IMR-90 (cell line): Measurements from ENCODE around the gene NUP205. TPM values are rescaled to one million over a fixed set of nuclear protein-coding genes. Genes with fewer than 3 reads are reported as not detected.

ENCODE experiments used
- ATAC-seq: fragments of 200-7000 bp; cut with Tn5 transposase; 2 replicates; pipeline ENCODE4 v1.9.1; 2020; ENCODE audit warnings: low read depth, mild to moderate bottlenecking, moderate library complexity
- BruUV-seq: library from RNA; stranded (reverse); fragments of 400-500 nt; replicated peaks from 2 replicates; lab custom pipeline; 2021; lab: Mats Ljungman, UMichigan
- CTCF ChIA-PET: fragments of 300-600 bp; formaldehyde crosslinking; extraction: SDS; loops from one replicate; lab custom pipeline; 2021; ENCODE audit warnings: antibody characterized with exemption; lab: Yijun Ruan, JAX
- POLR2A ChIA-PET: fragments of 300-600 bp; sonication (Branson Sonifier 250); formaldehyde crosslinking; loops from one replicate; lab custom pipeline; 2022; ENCODE audit warnings: antibody characterized with exemption; ENCODE audit not compliant: unreplicated experiment; lab: Charles Lee
- DNase-seq: peaks from one replicate; pipeline ENCODE4 v3.0.0; 2013
- H2AFZ ChIP-seq: replicated peaks from 2 replicates; pipeline ENCODE3; 2013; ENCODE audit warnings: low read length, mild to moderate bottlenecking; ENCODE audit not compliant: poor library complexity
- H2AK5ac ChIP-seq: 2 replicates; pipeline ENCODE4 v1.6.1; 2013; ENCODE audit warnings: low read depth, low read length, inconsistent platforms
- H2AK9ac ChIP-seq: replicated peaks from 2 replicates; pipeline ENCODE3; 2013; ENCODE audit warnings: mild to moderate bottlenecking, low read depth, low read length, moderate library complexity; ENCODE audit not compliant: poor library complexity
- H2BK120ac ChIP-seq: 2 replicates; pipeline ENCODE4 v1.6.1; 2013; ENCODE audit warnings: low read depth, low read length, inconsistent platforms
- H2BK15ac ChIP-seq: 3 replicates; pipeline ENCODE4 v1.6.1; 2013; ENCODE audit warnings: low read depth, low read length, inconsistent platforms
- H2BK20ac ChIP-seq: 2 replicates; pipeline ENCODE4 v1.6.1; 2013; ENCODE audit warnings: low read depth, mild to moderate bottlenecking, inconsistent platforms, low read length, moderate library complexity
- H2BK5ac ChIP-seq: 2 replicates; pipeline ENCODE4 v1.6.1; 2013; ENCODE audit warnings: mild to moderate bottlenecking, low read depth, low read length, inconsistent platforms; ENCODE audit not compliant: poor library complexity, severe bottlenecking
- H3K14ac ChIP-seq: replicated peaks from 2 replicates; pipeline ENCODE4 v1.6.1; 2013; ENCODE audit warnings: low read depth, low read length, inconsistent platforms
- H3K18ac ChIP-seq: 2 replicates; pipeline ENCODE4 v1.6.1; 2013; ENCODE audit warnings: low read depth, low read length, control low read depth
- H3K23ac ChIP-seq: 2 replicates; pipeline ENCODE4 v1.6.1; 2013; ENCODE audit warnings: low read depth, low read length, inconsistent platforms
- H3K27ac ChIP-seq: 2 replicates; pipeline ENCODE4 v1.5.1; 2013; ENCODE audit warnings: mild to moderate bottlenecking, control low read depth, low read length; ENCODE audit not compliant: insufficient read depth
- H3K27me3 ChIP-seq: 2 replicates; pipeline ENCODE4 v1.6.1; 2013; ENCODE audit warnings: low read length; ENCODE audit not compliant: control insufficient read depth, insufficient read depth
- H3K36me3 ChIP-seq: 2 replicates; pipeline ENCODE4 v1.6.1; 2013; ENCODE audit warnings: low read length, mixed read lengths; ENCODE audit not compliant: control insufficient read depth, insufficient read depth
- H3K4ac ChIP-seq: 2 replicates; pipeline ENCODE4 v1.6.1; 2013; ENCODE audit warnings: low read depth, low read length, inconsistent platforms
- H3K4me1 ChIP-seq: 2 replicates; pipeline ENCODE4 v1.6.1; 2013; ENCODE audit warnings: low read length, mixed read lengths; ENCODE audit not compliant: control insufficient read depth, insufficient read depth
- H3K4me2 ChIP-seq: 2 replicates; pipeline ENCODE4 v1.6.1; 2013; ENCODE audit warnings: low read depth, mild to moderate bottlenecking, control low read depth, low read length, moderate library complexity
- H3K4me3 ChIP-seq: 2 replicates; pipeline ENCODE4 v1.5.1; 2013; ENCODE audit warnings: low read depth, mild to moderate bottlenecking, control low read depth, low read length, moderate library complexity; ENCODE audit not compliant: insufficient read depth
- H3K56ac ChIP-seq: 2 replicates; pipeline ENCODE4 v1.6.1; 2013; ENCODE audit warnings: low read length, inconsistent platforms; ENCODE audit not compliant: insufficient read depth; ENCODE audit errors: extremely low read depth
- H3K79me1 ChIP-seq, 2 experiments: 2 replicates each; pipeline ENCODE4 v1.6.1; 2013; ENCODE audit warnings: low read length in 2 of 2, inconsistent platforms in 1 of 2, low read depth in 1 of 2
- H3K9ac ChIP-seq: 2 replicates; pipeline ENCODE4 v1.6.1; 2013; ENCODE audit warnings: low read depth, low read length, control low read depth
- H3K9me1 ChIP-seq: 2 replicates; pipeline ENCODE4 v1.6.1; 2013; ENCODE audit warnings: low read length, inconsistent platforms; ENCODE audit not compliant: insufficient read depth
- H3K9me3 ChIP-seq: 2 replicates; pipeline ENCODE4 v1.6.1; 2013; ENCODE audit warnings: low read length; ENCODE audit not compliant: control insufficient read depth, insufficient read depth
- H4K20me1 ChIP-seq: 2 replicates; pipeline ENCODE4 v1.6.1; 2013; ENCODE audit warnings: low read length, inconsistent platforms; ENCODE audit not compliant: insufficient read depth
- H4K5ac ChIP-seq: 2 replicates; pipeline ENCODE4 v1.6.1; 2013; ENCODE audit warnings: mild to moderate bottlenecking, low read depth, low read length, control low read depth
- H4K8ac ChIP-seq, 2 experiments: 2 replicates each; pipeline ENCODE4 v1.6.1; 2013; ENCODE audit warnings: low read depth in 2 of 2, low read length in 2 of 2, control low read depth in 1 of 2, inconsistent platforms in 1 of 2
- H4K91ac ChIP-seq: 2 replicates; pipeline ENCODE4 v1.6.1; 2013; ENCODE audit warnings: low read depth, low read length, inconsistent platforms; ENCODE audit not compliant: insufficient read depth
- BHLHE40 ChIP-seq: fragments of 150-350 bp; IDR thresholded peaks from 2 replicates; pipeline ENCODE4 v1.6.1; 2016; ENCODE audit warnings: mild to moderate bottlenecking, low read depth, low read length
- FOS ChIP-seq: fragments of 150-350 bp; IDR thresholded peaks from 2 replicates; pipeline ENCODE4 v1.6.1; 2016; ENCODE audit warnings: low read depth, low read length
- POLR2A ChIP-seq: IDR thresholded peaks from 2 replicates; pipeline ENCODE4 v1.6.1; 2012; ENCODE audit warnings: mild to moderate bottlenecking, low read depth, low read length
- WGBS, 2 experiments: methylation state at CpG; one replicate each; pipeline versions ENCODE4 v1.1.5 to v1.1.7; 2013; ENCODE audit warnings: missing lambda C conversion rate in 2 of 2; ENCODE audit not compliant: insufficient read length in 1 of 2; ENCODE audit errors: extremely low coverage in 2 of 2; 5-methylcytosine and 5-hydroxymethylcytosine counted together
- dilution Hi-C: fragments of 300-500 bp; cut with HindIII; formaldehyde crosslinking; loops from one replicate; pipeline ENCODE4 v1.14.3; 2018; ENCODE audit warnings: low sequenced_read_pairs; ENCODE audit not compliant: unreplicated experiment
- in situ Hi-C: fragments of 300-500 bp; cut with MboI; formaldehyde crosslinking; loops from 3 replicates; pipeline ENCODE4 v1.14.3; 2019; ENCODE audit warnings: low sequenced_read_pairs, inconsistent platforms, mixed read lengths
- intact Hi-C: fragments of 100-400 bp; cut with micrococcal nuclease; formaldehyde crosslinking; loops from 2 replicates; pipeline ENCODE4 v1.10.0; 2022
- polyA plus RNA-seq, 3 experiments: library from polyadenylated mRNA; depleted of rRNA; stranded (reverse); fragments of >200 nt; gene quantifications; 2 replicates each; pipeline ENCODE4 v1.2.3, GENCODE V29; 2012; ENCODE audit warnings: low replicate concordance in 1 of 3
- total RNA-seq: library from RNA; depleted of rRNA; stranded (reverse); fragments of >200 nt; gene quantifications from 2 replicates; pipeline ENCODE4 v1.2.3, GENCODE V29; 2012

The NUP205 gene
- total and polyA plus RNA-seq, 2 of the 4 experiments (the other 2 are of a cell fraction): 29.5 to 84.6 TPM

GRCh38 chr7:135673360-135673706 is 115.6 kb downstream of the NUP205 start:
- no peak overlapping the region for H4K91ac ChIP-seq
- no peak overlapping the region for H2BK120ac ChIP-seq
- TF ChIP-seq FOS: 0 out of 2 replicates have a peak, but pooled peaks have one; percentile 37
- TF ChIP-seq POLR2A: no peak
- TF ChIP-seq BHLHE40: peak; percentile 33; the same call in 1 of the 2 replicates
- ATAC-seq (peak; percentile 22), DNase-seq (peak; percentile 84)
- no TSS peak for BruUV-seq
- in situ Hi-C loops: no loop called here
- H2BK20ac ChIP-seq: no peak overlapping the region
- ChIA-PET POLR2A (no interaction called here), CTCF (interaction anchor here (0.9 to 3.7 kb wide), 10 partner anchors 10 to 127 kb away, joined by 3 to 24 read pairs (median 6); partner anchors contain the start of gene STMP1)
- H3K23ac ChIP-seq: no peak overlapping the region
- H4K8ac ChIP-seq: 0 out of 4 replicates have a peak overlapping the region, but pooled peaks of 1 of the 2 experiments have one; percentile 4
- peak overlapping the region; percentile 26; the same call in 1 of the 2 replicates for H3K4ac ChIP-seq
- no peak overlapping the region for H2AK9ac ChIP-seq
- H2BK5ac ChIP-seq: peak overlapping the region; percentile 48
- H2AFZ ChIP-seq: no peak overlapping the region
- H3K18ac ChIP-seq: peak overlapping the region; percentile 60; the same call in 1 of the 2 replicates
- no peak overlapping the region for H3K56ac ChIP-seq
- no peak overlapping the region for H2BK15ac ChIP-seq
- H3K4me1 ChIP-seq: peaks cover 14% of the 10 kb centered on the region
- H4K20me1 ChIP-seq: peaks cover 27% of the 10 kb centered on the region
- intact Hi-C loops: loop anchor here (1.0 to 10.0 kb wide), 3 partner anchors 123 to 336 kb away; partner anchors contain the start of gene MTPN
- WGBS, 2 experiments: no CpG with 5 or more reads among the region's 6 CpGs
- peaks cover 6% of the 10 kb centered on the region for H3K9me1 ChIP-seq
- no peak overlapping the region for H3K14ac ChIP-seq
- H3K36me3 ChIP-seq: peaks cover 7% of the 10 kb centered on the region
- H3K27ac ChIP-seq: peak overlapping the region; percentile 80
- no peak overlapping the region for H3K9ac ChIP-seq
- H3K79me1 ChIP-seq: peaks cover 16 to 57% of the 10 kb centered on the region in 2 experiments
- H3K4me2 ChIP-seq: peak overlapping the region; percentile 43
- H2AK5ac ChIP-seq: no peak overlapping the region
- H3K27me3 ChIP-seq: no peaks in the 10 kb centered on the region
- no peaks in the 10 kb centered on the region for H3K9me3 ChIP-seq
- dilution Hi-C loops: no loop called here
- H3K4me3 ChIP-seq: no peak overlapping the region
- no peak overlapping the region for H4K5ac ChIP-seq
